A549 (cell line): ENCODE results near the gene NCEH1. TPM values are rescaled to one million over a fixed set of nuclear protein-coding genes. Genes with fewer than 3 reads are reported as not detected.

Experiments used
- ATAC-seq, 2 experiments: fragments of 200-7000 bp in 1 of 2; fragments of >200 bp in 1 of 2; cut with Nextera tagmentation in 1 of 2; cut with Tn5 transposase in 1 of 2; 3 replicates each; pipeline versions ENCODE4 v1.8.0 to v1.9.1; 2018 to 2020; ENCODE audit warnings: mild to moderate bottlenecking in 1 of 2, moderate library complexity in 1 of 2
- CTCF ChIA-PET: fragments of 300-600 bp; sonication (Branson Sonifier 250); formaldehyde crosslinking; extraction: SDS; loops from one replicate; lab custom pipeline; 2021; ENCODE audit warnings: antibody characterized with exemption, inconsistent platforms; lab: Yijun Ruan, JAX
- POLR2A ChIA-PET: fragments of 350-600 bp; formaldehyde crosslinking; extraction: SDS; loops from one replicate; lab custom pipeline; 2021; ENCODE audit warnings: antibody characterized with exemption, inconsistent platforms; lab: Yijun Ruan, JAX
- DNase-seq, 2 experiments: peaks; one replicate each; pipeline versions ENCODE4 v3.0.0 to v3.0.0-alpha.2; 2011 to 2016; ENCODE audit warnings: low read depth in 1 of 2, low spot score in 1 of 2
- FAIRE-seq: peaks from 2 replicates; lab custom pipeline; 2011; peaks lifted over from hg19 to GRCh38; lab: Jason Lieb, UNC
- H3K27ac ChIP-seq, 2 experiments: fragments of >200 bp; sonication (Bioruptor Twin); formaldehyde crosslinking; 3 replicates each; pipeline ENCODE4 v1.5.1; 2016 to 2017
- H3K4me1 ChIP-seq: fragments of >200 bp; sonication (Bioruptor Twin); formaldehyde crosslinking; 3 replicates; pipeline ENCODE4 v1.6.1; 2016
- H3K4me2 ChIP-seq: fragments of >200 bp; sonication (Bioruptor Twin); formaldehyde crosslinking; 3 replicates; pipeline ENCODE4 v1.6.1; 2016
- H3K4me3 ChIP-seq: fragments of >200 bp; sonication (Bioruptor Twin); formaldehyde crosslinking; 3 replicates; pipeline ENCODE4 v1.5.1; 2016
- H3K9me3 ChIP-seq: fragments of >200 bp; sonication (Bioruptor Twin); formaldehyde crosslinking; 3 replicates; pipeline ENCODE4 v1.6.1; 2016
- CBX8 ChIP-seq: fragments of 200-600 bp; sonication (generic); IDR thresholded peaks from 2 replicates; pipeline ENCODE4 v1.6.1; 2016
- CHD2 ChIP-seq: fragments of 150-350 bp; IDR thresholded peaks from 2 replicates; pipeline ENCODE4 v1.6.1; 2014; ENCODE audit warnings: low read length; ENCODE audit not compliant: partially characterized antibody
- EHF ChIP-seq: fragments of 250-450 bp; sonication (Bioruptor Pico); IDR thresholded peaks from 2 replicates; pipeline ENCODE4 v1.5.0; 2020; ENCODE audit warnings: mild to moderate bottlenecking
- EHMT2 ChIP-seq: fragments of 200-600 bp; sonication (generic); IDR thresholded peaks from 2 replicates; pipeline ENCODE4 v1.6.1; 2016; ENCODE audit warnings: antibody characterized with exemption, low read depth, mild to moderate bottlenecking, moderate library complexity
- EP300 ChIP-seq, 2 experiments: fragments of >200 bp; sonication (Bioruptor Twin); formaldehyde crosslinking; IDR thresholded peaks; 2 replicates in 1 of 2; 3 replicates in 1 of 2; pipeline ENCODE4 v1.6.1; 2016 to 2017
- FOXS1 ChIP-seq: fragments of 250-450 bp; sonication (Bioruptor Pico); IDR thresholded peaks from 2 replicates; pipeline ENCODE4 v1.5.0; 2020; ENCODE audit warnings: mild to moderate bottlenecking, moderate library complexity
- HMGXB4 ChIP-seq: fragments of 250-450 bp; sonication (Bioruptor Pico); IDR thresholded peaks from 2 replicates; pipeline ENCODE4 v1.5.0; 2021; ENCODE audit warnings: mild to moderate bottlenecking, moderate library complexity, borderline replicate concordance
- HOXB5 ChIP-seq: fragments of 250-450 bp; sonication (Bioruptor Pico); IDR thresholded peaks from 2 replicates; pipeline ENCODE4 v1.5.0; 2020; ENCODE audit warnings: mild to moderate bottlenecking, moderate library complexity
- JUN ChIP-seq, 2 experiments: fragments of >200 bp; sonication (Bioruptor Twin); formaldehyde crosslinking; IDR thresholded peaks; 2 replicates in 1 of 2; 3 replicates in 1 of 2; pipeline ENCODE4 v1.6.1; 2016 to 2017
- JUNB ChIP-seq: fragments of >200 bp; sonication (Bioruptor Twin); formaldehyde crosslinking; IDR thresholded peaks from 2 replicates; pipeline ENCODE4 v1.6.1; 2016
- KDM5A ChIP-seq: fragments of 200-600 bp; sonication (generic); IDR thresholded peaks from 2 replicates; pipeline ENCODE4 v1.6.1; 2016; ENCODE audit warnings: antibody characterized with exemption, mild to moderate bottlenecking
- MAFK ChIP-seq: fragments of 450-650 bp; IDR thresholded peaks from 2 replicates; pipeline ENCODE4 v1.6.1; 2014; ENCODE audit not compliant: partially characterized antibody
- NFE2L2 ChIP-seq: fragments of 150-350 bp; conservative IDR thresholded peaks from 2 replicates; pipeline ENCODE4 v1.6.1; 2014; ENCODE audit warnings: low read length
- NPAS2 ChIP-seq: fragments of 250-450 bp; sonication (Bioruptor Pico); IDR thresholded peaks from 2 replicates; pipeline ENCODE4 v1.8.0; 2022; ENCODE audit warnings: mild to moderate bottlenecking, moderate library complexity, borderline replicate concordance
- PBX3 ChIP-seq: IDR thresholded peaks from 2 replicates; pipeline ENCODE4 v1.6.1; 2012
- PHF8 ChIP-seq: fragments of 200-600 bp; sonication (generic); IDR thresholded peaks from 2 replicates; pipeline ENCODE4 v1.6.1; 2016; ENCODE audit warnings: low read depth, mild to moderate bottlenecking, antibody characterized with exemption, moderate library complexity, borderline replicate concordance
- RAD21 ChIP-seq, 2 experiments: fragments of >200 bp in 1 of 2; sonication (Bioruptor Twin) in 1 of 2; formaldehyde crosslinking in 1 of 2; IDR thresholded peaks in 1 of 2; conservative IDR thresholded peaks in 1 of 2; 2 replicates in 1 of 2; 3 replicates in 1 of 2; pipeline ENCODE4 v1.6.1; 2012 to 2018; ENCODE audit warnings: inconsistent platforms in 1 of 2
- RARB ChIP-seq: fragments of 250-450 bp; sonication (Bioruptor Pico); IDR thresholded peaks from 2 replicates; pipeline ENCODE4 v1.8.0; 2021; ENCODE audit warnings: mild to moderate bottlenecking, moderate library complexity
- REST ChIP-seq: fragments of 200-600 bp; sonication (generic); IDR thresholded peaks from 2 replicates; pipeline ENCODE4 v1.6.1; 2016; ENCODE audit warnings: antibody characterized with exemption, mild to moderate bottlenecking, moderate library complexity
- SMC3 ChIP-seq: fragments of >200 bp; sonication (Bioruptor Twin); formaldehyde crosslinking; IDR thresholded peaks from 3 replicates; pipeline ENCODE4 v1.6.1; 2018; ENCODE audit warnings: inconsistent platforms
- WGBS: methylation state at CpG from one replicate; pipeline ENCODE4 v1.1.6; 2017; ENCODE audit errors: missing lambda C conversion rate; 5-methylcytosine and 5-hydroxymethylcytosine counted together
- polyA plus RNA-seq, 4 experiments: library from polyadenylated mRNA; depleted of rRNA in 3 of 4; stranded (reverse); fragments of >200 nt; fragmentation: RNase III in 1 of 4; extraction: RNeasy Plus Mini Kit Qiagen cat#74134 plus additional on column Dnase treatment in 1 of 4; gene quantifications; 2 replicates in 3 of 4; 3 replicates in 1 of 4; pipeline ENCODE4 v1.2.3, GENCODE V29; 2011 to 2017

NCEH1 gene
- polyA plus RNA-seq, 2 of the 4 experiments (the other 2 are of a cell fraction), result 21.4 to 33.2 TPM

- TF ChIP-seq MAFK, result no peak
- no peak for TF ChIP-seq PBX3
These were observed 67.2 kb downstream of the NCEH1 start (continued) for GRCh38 chr3:172643506-172644179.

GRCh38 chr3:172641291-172641690 lies 69.6 kb downstream of the NCEH1 start:
- POLR2A ChIA-PET, result no interaction called here
- Histone ChIP-seq H3K4me3 (no peak overlapping the region), H3K4me2 (no peak overlapping the region), H3K9me3 (no peaks in the 10 kb centered on the region), H3K27ac (no peak overlapping the region), H3K4me1 (no peaks in the 10 kb centered on the region; the same call in 2 of the 3 replicates)
- DNase-seq, result no peak
- FAIRE-seq, result no peak
- CTCF ChIA-PET, result interaction anchor here (0.7 to 1.2 kb wide), 4 partner anchors 9 to 45 kb away, joined by 3 to 4 read pairs (median 3); no protein-coding TSS in a partner anchor
- 89% methylated on average over 5 of the region's 5 CpGs for WGBS
- ATAC-seq, result no peak
- TF ChIP-seq JUNB, result no peak
- no peak for TF ChIP-seq NPAS2 (CRISPR knock-in tag)
- no peak for TF ChIP-seq PBX3
- no peak for TF ChIP-seq PHF8
- TF ChIP-seq CHD2, result no peak
- no peak for TF ChIP-seq KDM5A
- no peak for TF ChIP-seq HMGXB4 (CRISPR knock-in tag)
- no peak for TF ChIP-seq EHMT2
- TF ChIP-seq CBX8, result no peak
- no peak for TF ChIP-seq SMC3

- CTCF ChIA-PET, result interaction anchor here (0.6 to 1.1 kb wide), 3 partner anchors 9 to 941 kb away, joined by 3 read pairs; no protein-coding TSS in a partner anchor
These were observed 70.1 kb downstream of the NCEH1 start for GRCh38 chr3:172640751-172641150.

More at GRCh38 chr3:172640751-172641150, 70.1 kb downstream of the NCEH1 start:
- WGBS, result 83% methylated on average over 5 of the region's 5 CpGs
- peaks cover 2% of the 10 kb centered on the region; the same call in 2 of the 3 replicates for H3K4me1 ChIP-seq
- no peak overlapping the region for H3K27ac ChIP-seq
- H3K9me3 ChIP-seq, result no peaks in the 10 kb centered on the region
- ATAC-seq, result no peak
- no peak for FAIRE-seq
- no peak overlapping the region for H3K4me3 ChIP-seq
- POLR2A ChIA-PET, result no interaction called here
- no peak overlapping the region for H3K4me2 ChIP-seq
- TF ChIP-seq FOXS1 (no peak), EP300 (IDR thresholded peaks at IDR 0.05) (no peak), HOXB5 (no peak), EHF (no peak), RAD21 (conservative IDR thresholded peaks at IDR 0.05 in 1 of 2, IDR thresholded peaks at IDR 0.05 in 1 of 2) (no peak), EHMT2 (no peak), JUN (IDR thresholded peaks at IDR 0.05) (no peak), NFE2L2 (no peak), REST (no peak), RARB (no peak), CHD2 (no peak)
- no peak for DNase-seq
